ENCODE data around the gene CLCF1. TPM values are rescaled to one million over a fixed set of nuclear protein-coding genes. Genes with fewer than 3 reads are reported as not detected.

Gene CLCF1
- total RNA-seq, 6 experiments from 2014 or later = 8.9 to 12.8 (median 10.5) TPM

DNA sequence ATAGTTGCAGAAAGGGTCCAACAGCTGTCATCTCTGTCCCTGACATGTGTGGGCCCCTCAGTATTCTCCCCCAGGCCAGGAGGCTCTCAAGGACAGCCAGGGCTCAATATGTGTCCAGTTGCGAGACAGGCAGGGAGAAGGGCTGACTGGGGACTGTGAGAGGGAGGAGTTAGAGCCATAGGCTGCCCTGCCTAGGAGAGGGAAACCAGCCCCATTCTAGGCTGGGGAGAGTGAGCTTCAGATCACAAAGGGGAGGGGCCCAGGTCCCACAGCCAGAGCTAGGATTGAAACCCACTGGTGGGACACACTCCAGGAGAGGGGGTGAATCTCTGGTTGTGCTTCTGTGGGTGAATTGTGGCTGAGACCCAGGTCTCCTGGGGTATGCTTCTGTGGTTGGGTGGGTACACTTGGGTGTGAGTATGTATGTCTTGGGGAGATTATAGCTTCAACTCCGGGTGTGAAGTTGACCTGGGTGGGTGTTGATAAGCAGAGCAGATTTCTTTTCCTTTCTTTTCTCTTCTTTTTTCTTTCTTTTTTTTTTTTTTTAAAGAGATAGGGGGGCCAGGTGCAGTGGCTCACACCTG lies 40.0 kb upstream of the CLCF1 start:
- H3K27me3 Mint-ChIP-seq (ENCODE audit: insufficient read depth) = peaks cover 23% of the 10 kb centered on the region

DNA sequence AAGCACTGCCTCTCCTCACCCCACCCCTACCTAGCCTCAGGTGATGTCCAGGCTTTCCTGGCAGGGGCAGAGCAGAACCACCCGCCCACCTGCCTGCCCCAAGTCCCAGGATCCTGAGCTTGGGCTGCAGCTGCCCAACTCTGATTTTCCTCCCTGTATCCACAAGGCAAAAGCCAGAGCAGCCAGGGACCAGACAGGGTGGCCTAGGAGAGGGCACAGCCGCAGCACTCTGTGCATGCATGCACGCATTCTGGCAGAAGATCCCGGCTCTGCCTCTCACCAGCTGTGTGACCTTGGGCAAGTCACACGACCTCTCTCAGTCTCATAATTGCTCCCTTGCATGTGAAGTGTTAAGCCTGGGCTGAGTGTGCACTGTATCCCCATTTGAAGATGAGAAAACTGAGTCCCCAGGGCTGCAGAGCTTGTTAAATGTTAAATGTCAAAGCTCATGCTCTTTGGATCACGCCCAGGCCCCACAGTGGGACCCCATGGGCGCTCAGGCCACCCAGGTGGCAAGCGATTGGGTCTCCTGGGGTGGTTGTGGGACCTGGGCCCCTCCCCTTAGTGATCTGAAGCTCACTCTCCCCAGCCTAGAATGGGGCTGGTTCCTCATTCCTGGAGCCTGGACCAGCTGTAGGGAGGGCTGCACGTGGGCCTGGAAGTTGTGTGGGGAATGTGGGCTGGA lies 39.2 kb upstream of the CLCF1 start:
- H3K4me1 Mint-ChIP-seq (ENCODE audit: low read depth) = no peaks in the 10 kb centered on the region
- DNase-seq = no peak
- TF ChIP-seq, protein P1, sequence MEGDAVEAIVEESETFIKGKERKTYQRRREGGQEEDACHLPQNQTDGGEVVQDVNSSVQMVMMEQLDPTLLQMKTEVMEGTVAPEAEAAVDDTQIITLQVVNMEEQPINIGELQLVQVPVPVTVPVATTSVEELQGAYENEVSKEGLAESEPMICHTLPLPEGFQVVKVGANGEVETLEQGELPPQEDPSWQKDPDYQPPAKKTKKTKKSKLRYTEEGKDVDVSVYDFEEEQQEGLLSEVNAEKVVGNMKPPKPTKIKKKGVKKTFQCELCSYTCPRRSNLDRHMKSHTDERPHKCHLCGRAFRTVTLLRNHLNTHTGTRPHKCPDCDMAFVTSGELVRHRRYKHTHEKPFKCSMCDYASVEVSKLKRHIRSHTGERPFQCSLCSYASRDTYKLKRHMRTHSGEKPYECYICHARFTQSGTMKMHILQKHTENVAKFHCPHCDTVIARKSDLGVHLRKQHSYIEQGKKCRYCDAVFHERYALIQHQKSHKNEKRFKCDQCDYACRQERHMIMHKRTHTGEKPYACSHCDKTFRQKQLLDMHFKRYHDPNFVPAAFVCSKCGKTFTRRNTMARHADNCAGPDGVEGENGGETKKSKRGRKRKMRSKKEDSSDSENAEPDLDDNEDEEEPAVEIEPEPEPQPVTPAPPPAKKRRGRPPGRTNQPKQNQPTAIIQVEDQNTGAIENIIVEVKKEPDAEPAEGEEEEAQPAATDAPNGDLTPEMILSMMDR (IDR thresholded peaks at IDR 0.05) = no peak
- H3K9me3 Mint-ChIP-seq = no peaks in the 10 kb centered on the region
- no peak overlapping the region for H3K27ac Mint-ChIP-seq
- H3K27me3 Mint-ChIP-seq (ENCODE audit: insufficient read depth) = peaks cover 26% of the 10 kb centered on the region
- H3K4me3 Mint-ChIP-seq = no peak overlapping the region
- H3K36me3 Mint-ChIP-seq (ENCODE audit: low read depth) = no peaks in the 10 kb centered on the region

More for the DNA sequence above, 40.0 kb upstream of the CLCF1 start:
- Mint-ChIP-seq H3K36me3 (ENCODE audit: low read depth) (no peaks in the 10 kb centered on the region), H3K4me3 (no peak overlapping the region), H3K4me1 (ENCODE audit: low read depth) (no peaks in the 10 kb centered on the region), H3K27ac (no peak overlapping the region), H3K9me3 (no peaks in the 10 kb centered on the region)
- TF ChIP-seq, protein P1 (IDR thresholded peaks at IDR 0.05) = no peak
- DNase-seq = no peak

DNA sequence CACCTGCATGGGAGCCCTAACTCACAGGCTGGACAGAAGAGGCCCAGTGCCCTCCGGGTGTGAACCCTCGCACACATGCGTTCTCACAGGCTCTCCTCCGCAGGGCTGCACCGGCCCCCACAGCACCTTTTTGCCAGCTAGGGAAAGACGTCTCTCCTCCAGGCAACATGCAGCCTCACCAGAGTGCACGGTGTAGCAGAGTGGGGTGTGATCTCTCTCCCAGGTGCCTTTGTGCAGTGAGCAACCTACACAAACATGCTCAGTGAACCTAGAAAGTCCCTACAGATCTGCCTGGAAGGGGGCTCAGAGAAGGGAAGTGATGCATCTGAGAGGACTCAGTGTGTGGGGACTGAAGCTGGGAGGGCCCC lies 38.4 kb upstream of the CLCF1 start:
- no peak for DNase-seq
- peaks cover 32% of the 10 kb centered on the region for H3K27me3 Mint-ChIP-seq (ENCODE audit: insufficient read depth)
- no peaks in the 10 kb centered on the region for H3K9me3 Mint-ChIP-seq
- H3K36me3 Mint-ChIP-seq (ENCODE audit: low read depth) = no peaks in the 10 kb centered on the region
- H3K4me3 Mint-ChIP-seq = no peak overlapping the region
- TF ChIP-seq, protein P1 (IDR thresholded peaks at IDR 0.05) = no peak
- H3K27ac Mint-ChIP-seq = no peak overlapping the region
- no peaks in the 10 kb centered on the region for H3K4me1 Mint-ChIP-seq (ENCODE audit: low read depth)

DNA sequence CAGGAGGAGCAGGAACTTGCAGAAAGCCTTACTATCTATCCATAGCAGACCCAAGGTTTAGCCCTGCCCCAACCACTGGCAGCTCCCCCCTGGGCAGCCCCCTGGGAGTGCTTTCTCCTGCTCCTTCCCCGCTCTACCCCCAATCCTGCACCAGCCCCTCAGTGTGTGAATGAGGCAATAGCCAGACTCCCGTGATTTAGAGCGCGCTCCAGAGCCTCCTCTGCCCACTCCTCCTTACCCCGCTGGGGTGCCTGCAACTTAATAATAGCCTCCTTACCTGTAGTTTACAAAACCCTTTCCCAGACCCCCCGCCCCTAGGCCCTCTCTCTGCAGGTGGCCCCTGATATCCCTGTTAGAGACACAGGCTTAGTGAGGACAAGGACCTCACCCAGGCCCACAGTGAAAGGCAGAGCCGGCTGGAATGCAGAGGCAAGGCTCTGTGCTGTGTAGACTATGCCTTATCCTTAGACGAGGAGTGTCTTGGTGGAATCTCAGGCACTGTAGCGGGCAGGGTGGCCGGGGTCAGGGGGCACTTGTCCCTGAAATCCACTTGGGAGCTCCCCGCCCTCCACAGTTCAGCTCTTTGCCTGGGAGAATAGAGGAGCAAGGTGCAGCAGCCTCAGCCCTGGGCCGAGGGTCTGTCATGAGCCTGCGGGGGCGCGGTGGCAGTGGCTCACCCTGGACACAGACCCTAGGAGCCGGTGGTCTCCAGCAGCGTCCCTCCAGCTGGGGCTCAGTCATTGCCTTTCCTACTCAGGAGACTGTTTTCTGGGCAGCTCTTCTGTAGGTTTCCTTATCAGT lies 37.8 kb upstream of the CLCF1 start:
- no peak overlapping the region for H3K27ac Mint-ChIP-seq
- no peak overlapping the region for H3K4me3 Mint-ChIP-seq
- no peak for DNase-seq
- no peaks in the 10 kb centered on the region for H3K4me1 Mint-ChIP-seq (ENCODE audit: low read depth)
- no peaks in the 10 kb centered on the region for H3K36me3 Mint-ChIP-seq (ENCODE audit: low read depth)
- no peaks in the 10 kb centered on the region for H3K9me3 Mint-ChIP-seq
- H3K27me3 Mint-ChIP-seq (ENCODE audit: insufficient read depth) = peaks cover 32% of the 10 kb centered on the region
- TF ChIP-seq, protein P1 (IDR thresholded peaks at IDR 0.05) = no peak

DNA sequence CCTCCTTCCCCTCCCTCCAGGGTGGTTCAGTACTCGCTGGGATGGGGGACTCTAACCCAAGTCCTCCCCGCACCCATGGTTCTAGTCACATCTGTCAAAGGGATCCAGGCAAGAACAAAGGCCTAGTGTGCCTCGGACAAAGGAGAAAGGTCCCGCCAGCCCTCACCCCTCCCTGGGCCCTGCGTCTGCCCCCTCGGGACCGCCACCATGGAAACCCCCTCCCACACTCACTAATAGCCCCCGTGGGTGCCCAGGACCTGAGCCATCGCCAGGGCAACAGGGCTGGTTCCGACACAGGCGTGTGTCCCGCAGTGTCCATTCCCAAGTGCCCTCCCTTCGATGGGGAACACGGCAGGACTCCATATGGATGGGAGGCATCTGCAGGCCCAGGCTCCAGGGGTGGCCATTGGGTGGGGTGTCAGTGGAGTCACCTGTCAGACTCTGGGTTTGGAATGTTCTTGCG lies 37.0 kb upstream of the CLCF1 start:
- Mint-ChIP-seq H3K27ac (no peak overlapping the region), H3K4me1 (ENCODE audit: low read depth) (no peaks in the 10 kb centered on the region), H3K4me3 (no peak overlapping the region), H3K27me3 (ENCODE audit: insufficient read depth) (peaks cover 32% of the 10 kb centered on the region), H3K36me3 (ENCODE audit: low read depth) (no peaks in the 10 kb centered on the region), H3K9me3 (no peaks in the 10 kb centered on the region)
- DNase-seq = no peak
- TF ChIP-seq, protein P1 (IDR thresholded peaks at IDR 0.05) = no peak

Measured in HFFc6 (cell line).